ENCODE measurements around the gene LITAF. TPM values are rescaled to one million over a fixed set of nuclear protein-coding genes. Genes with fewer than 3 reads are reported as not detected.

LITAF gene
- total RNA-seq, 1 experiment from 2014 or later: 84.2 TPM

- ATAC-seq: no peak
- H3K9ac ChIP-seq (ENCODE audit: low read length): peak overlapping the region; percentile 73
- H3K27ac ChIP-seq (ENCODE audit: low read depth, low read length): peak overlapping the region; percentile 70; the same call in 1 of the 2 replicates
- no peaks in the 10 kb centered on the region for H3K9me2 ChIP-seq (ENCODE audit: insufficient read depth)
- H3K9me3 ChIP-seq (ENCODE audit: control insufficient read depth in 1 of 2, insufficient read depth in 1 of 2, low read depth in 1 of 2, low read length in 2 of 2): no peaks in the 10 kb centered on the region
- no TSS peak for BruUV-seq (replicated peaks)
- intact Hi-C loops (cut with micrococcal nuclease): no loop called here
- peak overlapping the region; percentile 63 to 83 for H3K4me3 ChIP-seq (replicated peaks in 1 of 2; ENCODE audit: low read depth in 1 of 2, low read length in 2 of 2)
- H2AFZ ChIP-seq (ENCODE audit: low read depth, low read length, poor library complexity, severe bottlenecking): no peak overlapping the region
- peaks cover 13 to 28% of the 10 kb centered on the region in 2 experiments for H3K4me1 ChIP-seq (ENCODE audit: control insufficient read depth in 1 of 2, insufficient read depth in 2 of 2, low read length in 2 of 2)
- peaks cover 60% of the 10 kb centered on the region for H3K79me2 ChIP-seq (ENCODE audit: insufficient read depth, low read length)
- H3K4me2 ChIP-seq (ENCODE audit: low read length): peak overlapping the region; percentile 98
- no peak for TF ChIP-seq JUND (IDR thresholded peaks at IDR 0.05)
- no peak for TF ChIP-seq FOSL1 (IDR thresholded peaks at IDR 0.05; ENCODE audit: low read depth)
- TF ChIP-seq EGR1 (IDR thresholded peaks at IDR 0.05; ENCODE audit: low read depth): no peak
- TF ChIP-seq MAX (IDR thresholded peaks at IDR 0.05): no peak
- RAD21 ChIA-PET (ENCODE audit: low non-redundant PET in 1 of 2, low total read pairs in 2 of 2, uncharacterized antibody in 2 of 2, unreplicated experiment in 2 of 2): no interaction called here
- no peaks in the 10 kb centered on the region for H3K27me3 ChIP-seq (ENCODE audit: insufficient read depth, low read length)
- no peaks in the 10 kb centered on the region for H4K20me1 ChIP-seq (ENCODE audit: insufficient read depth)
- no peaks in the 10 kb centered on the region for H3K36me3 ChIP-seq (ENCODE audit: control insufficient read depth in 1 of 2, insufficient read depth in 2 of 2, low read length in 2 of 2)
- POLR2A ChIA-PET: no interaction called here
- no peak for DNase-seq (ENCODE audit: low read depth, low spot score)
- CTCF ChIA-PET: no interaction called here
Measured at GRCh38 chr16:11585460-11586377, 1.0 kb downstream of the LITAF start.

GRCh38 chr16:11583889-11584565 lies 2.7 kb downstream of the LITAF start:
- no TSS peak for BruUV-seq (replicated peaks)
- ATAC-seq: no peak
- intact Hi-C loops (cut with micrococcal nuclease): loop anchor here (5.0 kb wide), 1 partner anchor 58 kb away; no protein-coding TSS in a partner anchor

More at GRCh38 chr16:11583889-11584565, 2.7 kb downstream of the LITAF start:
- no peaks in the 10 kb centered on the region for H3K36me3 ChIP-seq (ENCODE audit: control insufficient read depth in 1 of 2, insufficient read depth in 2 of 2, low read length in 2 of 2)
- peaks cover 13 to 28% of the 10 kb centered on the region in 2 experiments for H3K4me1 ChIP-seq (ENCODE audit: control insufficient read depth in 1 of 2, insufficient read depth in 2 of 2, low read length in 2 of 2)
- H3K27ac ChIP-seq (ENCODE audit: low read depth, low read length): no peak overlapping the region
- H3K4me3 ChIP-seq (replicated peaks in 1 of 2; ENCODE audit: low read depth in 1 of 2, low read length in 2 of 2): no peak overlapping the region
- H3K4me2 ChIP-seq (ENCODE audit: low read length): no peak overlapping the region
- no peaks in the 10 kb centered on the region for H3K9me2 ChIP-seq (ENCODE audit: insufficient read depth)
- CTCF ChIA-PET: no interaction called here
- RAD21 ChIA-PET (ENCODE audit: low non-redundant PET in 1 of 2, low total read pairs in 2 of 2, uncharacterized antibody in 2 of 2, unreplicated experiment in 2 of 2): no interaction called here
- no peak overlapping the region for H3K9ac ChIP-seq (ENCODE audit: low read length)
- TF ChIP-seq ATF3 (IDR thresholded peaks at IDR 0.05): no peak
- no peak for TF ChIP-seq SRF (IDR thresholded peaks at IDR 0.05; ENCODE audit: low read depth)
- TF ChIP-seq ELF1 (IDR thresholded peaks at IDR 0.05; ENCODE audit: borderline replicate concordance, low read depth): no peak
- TF ChIP-seq CEBPB (IDR thresholded peaks at IDR 0.05; ENCODE audit: low read depth): no peak
- no peak for TF ChIP-seq EGR1 (IDR thresholded peaks at IDR 0.05; ENCODE audit: low read depth)
- TF ChIP-seq EZH2 (IDR thresholded peaks at IDR 0.05): no peak
- TF ChIP-seq RAD21 (IDR thresholded peaks at IDR 0.05; ENCODE audit: low read depth): no peak
- TF ChIP-seq ZFX (IDR thresholded peaks at IDR 0.05): no peak
- TF ChIP-seq SIN3A (IDR thresholded peaks at IDR 0.05; ENCODE audit: low read depth): no peak
- no peak for TF ChIP-seq JUND (IDR thresholded peaks at IDR 0.05)
- TF ChIP-seq REST (IDR thresholded peaks at IDR 0.05; ENCODE audit: low read depth): no peak
- no peak for TF ChIP-seq ZNF274 (IDR thresholded peaks at IDR 0.05; ENCODE audit: low read depth, low read length)
- no peak for TF ChIP-seq FOSL1 (IDR thresholded peaks at IDR 0.05; ENCODE audit: low read depth)
- H4K20me1 ChIP-seq (ENCODE audit: insufficient read depth): no peaks in the 10 kb centered on the region
- POLR2A ChIA-PET: no interaction called here
- H2AFZ ChIP-seq (ENCODE audit: low read depth, low read length, poor library complexity, severe bottlenecking): no peak overlapping the region
- no peaks in the 10 kb centered on the region for H3K27me3 ChIP-seq (ENCODE audit: insufficient read depth, low read length)
- no peak for DNase-seq (ENCODE audit: low read depth, low spot score)
- H3K79me2 ChIP-seq (ENCODE audit: insufficient read depth, low read length): peaks cover 69% of the 10 kb centered on the region
- H3K9me3 ChIP-seq (ENCODE audit: control insufficient read depth in 1 of 2, insufficient read depth in 1 of 2, low read depth in 1 of 2, low read length in 2 of 2): no peaks in the 10 kb centered on the region

Measured in HCT116 (cell line).